Skeletal muscle tissue (tissue), 4 donors: ENCODE data around the gene NAALADL2. TPM values are rescaled to one million over a fixed set of nuclear protein-coding genes. Genes with fewer than 3 reads are reported as not detected.

ENCODE experiments used
- H3K27ac ChIP-seq: one replicate; pipeline ENCODE4 v1.7.0; 2013; ENCODE audit warnings: mild to moderate bottlenecking, low read depth, low read length, inconsistent platforms
- H3K27me3 ChIP-seq, 3 donors: one replicate each; pipeline ENCODE4 v1.7.0; 2013; ENCODE audit warnings: low read length in 3 of 3; ENCODE audit not compliant: control insufficient read depth in 3 of 3, insufficient read depth in 3 of 3
- H3K36me3 ChIP-seq, 3 donors: one replicate each; pipeline ENCODE4 v1.7.0; 2013; ENCODE audit warnings: low read length in 3 of 3; ENCODE audit not compliant: control insufficient read depth in 3 of 3, insufficient read depth in 3 of 3
- H3K4me1 ChIP-seq, 3 donors: one replicate each; pipeline ENCODE4 v1.7.0; 2013; ENCODE audit warnings: low read length in 3 of 3, mild to moderate bottlenecking in 3 of 3; ENCODE audit not compliant: control insufficient read depth in 3 of 3, insufficient read depth in 3 of 3
- H3K4me3 ChIP-seq, 3 donors: one replicate each; pipeline ENCODE4 v1.7.0; 2013; ENCODE audit warnings: low read length in 3 of 3
- H3K9ac ChIP-seq, 3 donors: one replicate each; pipeline ENCODE4 v1.7.0; 2013; ENCODE audit warnings: low read length in 3 of 3, mild to moderate bottlenecking in 3 of 3, moderate library complexity in 2 of 3, low read depth in 1 of 3
- H3K9me3 ChIP-seq, 3 donors: one replicate each; pipeline ENCODE4 v1.7.0; 2013; ENCODE audit warnings: low read length in 3 of 3; ENCODE audit not compliant: control insufficient read depth in 3 of 3
- total RNA-seq: library from RNA; depleted of rRNA; stranded (reverse); fragments of >200 nt; gene quantifications from one replicate; pipeline ENCODE4 v1.2.3, GENCODE V29; 2014
- donor health status: Osteomylitis.

NAALADL2 gene
- total RNA-seq, 1 donor from 2014 or later = 17.7 TPM

DNA sequence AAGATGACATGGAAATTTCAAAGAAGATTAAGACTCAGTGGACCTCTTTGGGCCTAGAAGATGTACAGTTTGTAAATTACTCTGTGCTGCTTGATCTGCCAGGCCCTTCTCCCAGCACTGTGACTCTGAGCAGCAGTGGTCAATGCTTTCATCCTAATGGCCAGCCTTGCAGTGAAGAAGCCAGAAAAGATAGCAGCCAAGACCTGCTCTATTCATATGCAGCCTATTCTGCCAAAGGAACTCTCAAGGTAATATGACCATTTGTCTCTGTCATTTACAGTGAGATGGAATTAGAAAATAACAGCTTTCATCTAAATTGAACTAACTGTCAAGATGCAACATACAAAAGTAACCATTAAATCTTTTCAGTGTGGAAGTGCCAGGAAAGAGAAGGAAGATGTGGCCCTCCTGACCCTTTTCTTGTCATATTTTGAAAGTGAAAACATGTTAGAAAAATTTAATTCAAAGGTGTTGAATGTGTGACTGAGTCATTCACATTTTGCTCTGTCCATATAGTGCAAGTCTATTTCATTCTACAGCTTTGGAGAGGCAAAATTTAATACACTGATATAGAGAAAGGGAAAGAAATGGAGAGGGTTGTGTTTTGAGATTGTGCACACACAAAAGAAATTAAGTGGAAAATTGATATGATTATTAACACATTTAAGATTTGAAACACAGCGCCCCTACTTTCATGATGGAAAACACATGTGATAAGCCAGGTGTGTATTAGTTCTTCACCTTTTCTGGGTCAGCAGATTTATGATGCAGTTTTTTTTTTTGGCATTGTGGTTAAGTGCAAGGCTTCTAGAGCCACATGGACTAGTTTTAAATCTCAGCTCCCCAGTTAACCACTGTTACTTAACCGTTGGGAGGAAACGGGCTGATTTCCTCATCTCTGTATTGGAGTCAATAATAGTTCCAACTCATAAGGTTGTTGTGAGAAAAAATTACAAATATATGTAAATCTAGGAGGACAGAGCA lies 375.1 kb downstream of the NAALADL2 start:
- Histone ChIP-seq H3K36me3 (no peaks in the 10 kb centered on the region), H3K4me3 (no peak overlapping the region)

DNA sequence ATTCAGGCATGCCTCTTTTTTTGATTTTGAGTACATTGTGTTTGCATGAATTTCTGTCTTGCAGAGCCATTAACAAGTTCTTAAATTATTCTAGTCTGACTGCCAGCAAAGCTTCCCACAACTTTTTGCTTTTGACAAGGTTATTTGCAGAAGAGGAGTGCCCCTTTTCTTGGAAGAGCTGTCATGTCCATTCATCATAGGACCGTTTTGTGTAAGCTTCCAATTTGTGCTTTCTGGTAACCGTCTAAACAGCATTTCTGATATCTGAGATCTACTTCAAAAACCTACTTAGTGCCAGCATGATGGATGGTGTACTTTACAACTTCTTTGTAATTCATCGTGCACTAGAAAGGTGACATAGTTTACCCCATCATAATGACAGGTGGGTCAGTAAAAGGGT lies 379.7 kb downstream of the NAALADL2 start:
- no peak overlapping the region for H3K4me3 ChIP-seq
- no peak overlapping the region for H3K27ac ChIP-seq
- H3K9ac ChIP-seq = no peak overlapping the region
- no peaks in the 10 kb centered on the region for H3K36me3 ChIP-seq
- no peaks in the 10 kb centered on the region for H3K9me3 ChIP-seq
- no peaks in the 10 kb centered on the region for H3K27me3 ChIP-seq
- no peaks in the 10 kb centered on the region for H3K4me1 ChIP-seq

More for the DNA sequence above, 375.1 kb downstream of the NAALADL2 start:
- Histone ChIP-seq H3K27ac (no peak overlapping the region), H3K9ac (no peak overlapping the region), H3K27me3 (no peaks in the 10 kb centered on the region), H3K9me3 (no peaks in the 10 kb centered on the region), H3K4me1 (no peaks in the 10 kb centered on the region)

DNA sequence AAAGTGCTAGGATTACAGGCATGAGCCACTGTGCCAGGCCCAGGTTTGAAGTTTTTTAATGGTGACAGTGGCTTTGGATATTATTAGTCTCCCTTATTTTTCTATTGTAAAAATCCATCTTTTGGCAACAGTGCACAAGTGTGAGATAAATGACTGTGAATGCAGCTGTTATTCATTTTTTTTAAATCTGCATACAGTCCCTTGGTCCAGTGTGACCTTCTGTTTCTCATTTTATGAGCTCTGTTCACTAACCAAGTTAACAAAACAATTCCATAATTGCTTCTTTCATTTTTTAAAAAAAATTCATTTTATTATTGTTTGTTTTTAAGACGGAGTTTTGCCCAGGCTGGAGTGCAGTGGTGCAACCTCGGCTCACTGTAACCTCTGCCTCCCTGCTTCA lies 381.8 kb downstream of the NAALADL2 start:
- no peaks in the 10 kb centered on the region for H3K27me3 ChIP-seq
- no peaks in the 10 kb centered on the region for H3K4me1 ChIP-seq
- no peak overlapping the region for H3K4me3 ChIP-seq
- no peaks in the 10 kb centered on the region for H3K36me3 ChIP-seq
- H3K9me3 ChIP-seq = no peaks in the 10 kb centered on the region
- H3K27ac ChIP-seq = no peak overlapping the region
- H3K9ac ChIP-seq = no peak overlapping the region

DNA sequence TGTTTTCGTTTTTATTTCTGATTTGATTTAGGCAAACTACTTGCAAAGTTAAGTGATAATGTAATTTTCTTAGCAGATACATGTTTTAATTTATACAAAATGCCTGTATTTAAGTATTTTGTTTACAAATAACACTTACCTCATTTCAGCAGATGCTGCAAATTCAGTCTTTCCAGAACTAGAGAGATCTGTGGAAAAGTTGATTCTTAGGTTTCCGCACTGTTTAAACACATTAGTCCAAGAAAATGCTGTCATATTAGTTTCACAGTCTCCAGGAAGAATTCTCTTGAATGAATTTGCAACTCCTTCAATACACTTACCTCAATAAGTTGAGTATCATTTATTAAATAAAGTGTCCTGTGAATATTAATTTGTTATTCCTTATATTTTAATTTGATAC lies 383.1 kb downstream of the NAALADL2 start:
- H3K4me3 ChIP-seq = no peak overlapping the region
- H3K4me1 ChIP-seq = no peaks in the 10 kb centered on the region
- no peak overlapping the region for H3K27ac ChIP-seq
- no peaks in the 10 kb centered on the region for H3K27me3 ChIP-seq
- H3K36me3 ChIP-seq = no peaks in the 10 kb centered on the region
- H3K9me3 ChIP-seq = no peaks in the 10 kb centered on the region
- H3K9ac ChIP-seq = no peak overlapping the region

DNA sequence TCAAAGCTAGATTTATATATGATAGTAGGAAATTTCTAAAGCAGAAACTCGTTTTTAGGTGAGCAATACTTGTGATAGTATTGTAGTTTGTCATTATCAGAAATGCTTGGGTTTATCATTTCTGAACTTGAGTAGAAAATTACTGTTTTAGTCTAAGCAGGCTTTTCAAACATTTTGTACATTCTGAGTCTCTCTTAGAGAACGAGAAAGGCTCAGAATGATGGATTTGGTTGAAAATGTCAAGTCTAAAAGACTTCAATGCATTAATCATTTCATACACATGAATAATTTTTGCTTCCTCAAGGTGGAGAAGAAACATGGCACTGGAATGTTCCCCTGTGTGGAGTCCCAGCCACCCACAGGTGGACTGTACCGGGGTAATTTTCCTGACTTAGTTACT lies 387.1 kb downstream of the NAALADL2 start:
- no peaks in the 10 kb centered on the region for H3K9me3 ChIP-seq
- no peak overlapping the region for H3K9ac ChIP-seq
- no peak overlapping the region for H3K4me3 ChIP-seq

DNA sequence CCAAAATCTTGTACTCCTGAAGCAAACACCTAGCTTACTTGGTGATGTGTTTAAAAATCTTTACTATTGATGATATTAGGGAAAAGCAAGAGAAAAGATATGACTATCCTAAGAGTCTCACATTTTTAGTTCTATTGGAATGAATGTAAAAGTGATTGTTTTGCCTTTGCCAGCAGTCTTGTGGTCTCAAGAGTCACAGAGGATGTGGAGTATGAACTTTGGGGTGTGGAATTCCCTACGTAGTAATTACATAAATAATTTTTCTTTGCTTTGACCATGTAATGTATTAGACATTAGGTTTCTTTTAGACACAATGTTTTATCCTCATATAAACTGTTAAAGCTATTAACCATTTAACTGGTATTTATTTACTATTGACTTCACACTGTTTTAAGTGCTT lies 387.6 kb downstream of the NAALADL2 start:
- H3K27me3 ChIP-seq = no peaks in the 10 kb centered on the region
- H3K9me3 ChIP-seq = no peaks in the 10 kb centered on the region
- no peak overlapping the region for H3K9ac ChIP-seq
- H3K4me3 ChIP-seq = no peak overlapping the region
- H3K27ac ChIP-seq = no peak overlapping the region
- H3K36me3 ChIP-seq = no peaks in the 10 kb centered on the region
- no peaks in the 10 kb centered on the region for H3K4me1 ChIP-seq

More for the DNA sequence above, 387.1 kb downstream of the NAALADL2 start:
- no peak overlapping the region for H3K27ac ChIP-seq
- no peaks in the 10 kb centered on the region for H3K36me3 ChIP-seq
- no peaks in the 10 kb centered on the region for H3K4me1 ChIP-seq
- H3K27me3 ChIP-seq = no peaks in the 10 kb centered on the region

DNA sequence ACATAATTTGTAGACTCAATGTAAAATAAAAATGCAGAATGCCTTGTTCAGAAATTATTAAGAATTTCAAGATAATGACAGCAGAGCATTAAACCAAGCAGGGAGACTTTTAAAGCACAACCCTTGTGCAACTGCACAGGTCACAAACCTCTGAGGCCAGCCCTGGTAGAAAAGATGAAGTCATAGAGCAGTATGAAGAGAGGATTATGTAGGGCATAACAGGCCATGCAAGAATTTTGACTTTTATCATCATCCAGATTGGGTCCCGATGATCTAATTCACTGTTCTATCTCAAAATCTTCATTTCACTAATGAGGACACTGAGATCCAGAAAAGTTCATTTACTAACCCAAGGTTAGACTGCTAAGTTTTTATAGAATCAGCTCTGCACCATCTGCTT lies 388.5 kb downstream of the NAALADL2 start:
- Histone ChIP-seq H3K4me1 (no peaks in the 10 kb centered on the region), H3K36me3 (no peaks in the 10 kb centered on the region), H3K27ac (no peak overlapping the region), H3K9ac (no peak overlapping the region), H3K27me3 (no peaks in the 10 kb centered on the region), H3K9me3 (no peaks in the 10 kb centered on the region), H3K4me3 (no peak overlapping the region)

DNA sequence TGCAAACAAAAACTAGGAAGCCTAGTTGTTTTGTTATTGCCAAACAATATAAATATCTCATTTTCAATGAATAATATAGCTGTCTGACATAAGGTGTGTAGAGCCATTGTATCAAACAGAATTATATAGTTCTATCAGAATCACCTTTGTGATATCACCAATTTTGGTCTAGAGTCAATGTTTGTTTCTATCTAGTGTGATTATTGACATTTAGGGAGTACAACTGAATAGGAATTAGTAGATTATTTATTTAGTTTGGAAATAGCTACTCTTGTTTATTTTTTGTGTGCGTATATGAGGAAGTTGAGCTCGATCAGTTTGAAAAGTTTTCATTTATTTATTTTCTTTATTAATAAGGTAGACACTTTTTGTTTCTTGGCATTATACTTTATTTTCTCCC lies 389.7 kb downstream of the NAALADL2 start:
- H3K9ac ChIP-seq = no peak overlapping the region
- no peak overlapping the region for H3K27ac ChIP-seq
- no peaks in the 10 kb centered on the region for H3K4me1 ChIP-seq
- H3K9me3 ChIP-seq = no peaks in the 10 kb centered on the region
- H3K4me3 ChIP-seq = no peak overlapping the region
- no peaks in the 10 kb centered on the region for H3K36me3 ChIP-seq
- no peaks in the 10 kb centered on the region for H3K27me3 ChIP-seq

DNA sequence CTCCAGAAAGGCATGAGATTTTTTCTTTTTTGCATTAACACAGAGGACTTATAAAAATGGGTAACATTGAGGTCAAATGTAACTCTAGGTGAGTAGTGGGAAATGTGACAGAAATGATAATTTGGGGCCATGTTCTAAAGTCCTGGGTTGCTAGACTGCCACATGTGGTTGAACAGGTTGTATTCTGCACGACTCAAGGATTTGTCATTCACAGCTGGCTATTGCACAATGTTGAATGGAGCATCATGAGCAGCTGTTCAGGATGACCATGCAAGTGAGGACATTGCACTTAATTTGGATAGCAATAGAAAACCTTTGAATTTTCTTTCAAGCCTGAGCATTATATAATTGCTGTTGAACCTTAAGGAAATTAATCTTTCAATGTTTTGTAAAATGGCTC lies 396.6 kb downstream of the NAALADL2 start:
- Histone ChIP-seq H3K4me3 (no peak overlapping the region), H3K27me3 (no peaks in the 10 kb centered on the region), H3K9me3 (no peaks in the 10 kb centered on the region), H3K4me1 (no peaks in the 10 kb centered on the region), H3K9ac (no peak overlapping the region), H3K27ac (no peak overlapping the region), H3K36me3 (no peaks in the 10 kb centered on the region)

DNA sequence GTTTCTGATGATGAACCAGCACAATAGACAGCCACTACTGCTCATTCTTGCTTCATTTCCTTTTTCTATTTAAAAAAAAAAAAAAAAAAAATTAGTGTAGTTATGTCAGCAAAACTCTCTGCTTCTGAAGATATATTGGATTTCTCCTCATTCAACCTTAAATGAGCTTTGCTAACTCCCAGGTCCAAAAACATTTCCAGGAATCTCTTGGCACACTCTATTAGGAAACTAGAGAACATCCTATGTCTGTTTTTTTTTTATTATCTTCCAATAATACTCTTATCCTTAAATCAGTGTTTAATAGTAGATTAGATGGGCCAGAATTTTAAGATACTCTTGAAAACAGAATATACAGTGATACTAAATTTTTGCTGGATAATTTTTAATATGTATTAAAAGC lies 398.0 kb downstream of the NAALADL2 start:
- Histone ChIP-seq H3K4me1 (no peaks in the 10 kb centered on the region), H3K27ac (no peak overlapping the region), H3K27me3 (no peaks in the 10 kb centered on the region), H3K9ac (no peak overlapping the region), H3K36me3 (no peaks in the 10 kb centered on the region), H3K9me3 (no peaks in the 10 kb centered on the region), H3K4me3 (no peak overlapping the region)
